GM23338 (cell line): ENCODE data around the gene CLIP2. TPM values are rescaled to one million over a fixed set of nuclear protein-coding genes. Genes with fewer than 3 reads are reported as not detected.

Source experiments
- ATAC-seq: fragments of 200-7000 bp; cut with Tn5 transposase; 3 replicates; pipeline ENCODE4 v1.9.1; 2020
- DNase-seq: peaks from one replicate; pipeline ENCODE4 v3.0.0-alpha.2; 2015; ENCODE audit warnings: low spot score
- H2AFZ ChIP-seq: fragments of 200-600 bp; sonication (generic); 2 replicates; pipeline ENCODE4 v1.8.0; 2016; ENCODE audit warnings: antibody characterized with exemption, mild to moderate bottlenecking, moderate library complexity
- H3F3A ChIP-seq: fragments of 200-600 bp; sonication (generic); replicated peaks from 2 replicates; pipeline ENCODE4 v1.8.0; 2017; ENCODE audit warnings: antibody characterized with exemption, mixed run types, low read depth
- H3K27ac ChIP-seq: fragments of 200-600 bp; sonication (generic); 2 replicates; pipeline ENCODE4 v1.6.1; 2016; ENCODE audit warnings: low read depth
- H3K27me3 ChIP-seq: fragments of 200-600 bp; sonication (generic); 2 replicates; pipeline ENCODE4 v1.8.0; 2016; ENCODE audit warnings: mild to moderate bottlenecking, mixed run types, moderate library complexity; ENCODE audit not compliant: insufficient read depth
- H3K36me3 ChIP-seq: fragments of 200-600 bp; sonication (generic); 2 replicates; pipeline ENCODE4 v1.8.0; 2016; ENCODE audit warnings: mild to moderate bottlenecking; ENCODE audit not compliant: insufficient read depth
- H3K4me1 ChIP-seq: fragments of 200-600 bp; sonication (generic); 2 replicates; pipeline ENCODE4 v1.8.0; 2016; ENCODE audit warnings: mild to moderate bottlenecking, moderate library complexity; ENCODE audit not compliant: insufficient read depth
- H3K4me2 ChIP-seq: fragments of 200-600 bp; sonication (generic); 2 replicates; pipeline ENCODE4 v1.7.1; 2017; ENCODE audit warnings: mixed run types
- H3K4me3 ChIP-seq: fragments of 200-600 bp; sonication (generic); 2 replicates; pipeline ENCODE4 v1.6.1; 2016; ENCODE audit warnings: mixed run types
- H3K79me2 ChIP-seq: fragments of 200-600 bp; sonication (generic); replicated peaks from 2 replicates; pipeline ENCODE4 v1.8.0; 2017; ENCODE audit warnings: mild to moderate bottlenecking; ENCODE audit not compliant: insufficient read depth
- H3K9me2 ChIP-seq: fragments of 200-600 bp; sonication (generic); 2 replicates; pipeline ENCODE4 v1.8.0; 2017; ENCODE audit not compliant: insufficient read depth
- H4K20me1 ChIP-seq: fragments of 200-600 bp; sonication (generic); replicated peaks from 2 replicates; pipeline ENCODE4 v1.8.0; 2017; ENCODE audit warnings: mild to moderate bottlenecking; ENCODE audit not compliant: insufficient read depth
- H3K27ac Mint-ChIP-seq: 2 replicates; pipeline ENCODE4 v1.8.0; 2020; ENCODE audit warnings: inconsistent platforms, mild to moderate bottlenecking, moderate library complexity, mixed read lengths
- H3K27me3 Mint-ChIP-seq: 3 replicates; pipeline ENCODE4 v1.8.0; 2022; ENCODE audit warnings: low read depth, mild to moderate bottlenecking, moderate library complexity, mixed read lengths, inconsistent platforms; ENCODE audit not compliant: insufficient read depth, poor library complexity
- H3K36me3 Mint-ChIP-seq: 3 replicates; pipeline ENCODE4 v1.8.0; 2021; ENCODE audit warnings: low read depth, mild to moderate bottlenecking, inconsistent platforms, moderate library complexity, mixed read lengths
- H3K4me1 Mint-ChIP-seq: 3 replicates; pipeline ENCODE4 v1.8.0; 2020; ENCODE audit warnings: mild to moderate bottlenecking, inconsistent platforms, mixed read lengths
- H3K4me3 Mint-ChIP-seq: 3 replicates; pipeline ENCODE4 v1.8.0; 2021; ENCODE audit warnings: moderate library complexity, mild to moderate bottlenecking, inconsistent platforms, mixed read lengths
- H3K9me3 Mint-ChIP-seq: 3 replicates; pipeline ENCODE4 v1.8.0; 2020; ENCODE audit warnings: moderate library complexity, mild to moderate bottlenecking, inconsistent platforms, mixed read lengths
- CTCF ChIP-seq, 2 experiments: fragments of 200-600 bp in 1 of 2; sonication (generic) in 1 of 2; conservative IDR thresholded peaks; 2 replicates each; pipeline versions ENCODE4 v1.5.1 to v1.6.1; 2016 to 2017; ENCODE audit warnings: antibody characterized with exemption in 2 of 2, low read depth in 2 of 2, mild to moderate bottlenecking in 2 of 2, moderate library complexity in 1 of 2
- ETS1 ChIP-seq: IDR thresholded peaks from 2 replicates; pipeline ENCODE4 v1.6.1; 2016; ENCODE audit warnings: antibody characterized with exemption
- JUNB ChIP-seq: IDR thresholded peaks from one replicate; pipeline ENCODE4 v1.6.1; 2016; ENCODE audit warnings: antibody characterized with exemption; ENCODE audit not compliant: unreplicated experiment
- POLR2AphosphoS5 ChIP-seq: IDR thresholded peaks from 2 replicates; pipeline ENCODE4 v1.6.1; 2016; ENCODE audit warnings: antibody characterized with exemption, low read depth
- ZNF114 ChIP-seq: fragments of 250-450 bp; sonication (Bioruptor Pico); IDR thresholded peaks from 2 replicates; pipeline ENCODE4 v1.5.0; 2020; ENCODE audit warnings: mild to moderate bottlenecking, moderate library complexity
- ZNF331 ChIP-seq: fragments of 250-450 bp; sonication (Bioruptor Pico); IDR thresholded peaks from 2 replicates; pipeline ENCODE4 v1.5.0; 2020; ENCODE audit warnings: low read depth, mild to moderate bottlenecking, moderate library complexity
- ZNF462 ChIP-seq: fragments of 250-450 bp; sonication (Bioruptor Pico); IDR thresholded peaks from 2 replicates; pipeline ENCODE4 v1.5.0; 2020; ENCODE audit warnings: mild to moderate bottlenecking, moderate library complexity
- polyA plus RNA-seq: library from polyadenylated mRNA; unstranded; fragments of >200 nt; fragmentation: Nextera tagmentation; extraction: Ambion mirVana; gene quantifications from 2 replicates; pipeline ENCODE4 v1.2.1, GENCODE V29; 2016
- total RNA-seq: library from RNA; depleted of rRNA; stranded (reverse); fragments of >200 nt; shearing (Covaris generic); gene quantifications from 2 replicates; pipeline ENCODE4 v1.2.3, GENCODE V29; 2014

Gene CLIP2
- total and polyA plus RNA-seq, 2 experiments from 2014 or later, result 8.1 to 51.9 TPM

GRCh38 chr7:74379938-74380337 is 90.7 kb downstream of the CLIP2 start (continued):
- TF ChIP-seq ZNF462 (CRISPR knock-in tag) (no peak), JUNB (no peak), ETS1 (no peak)

- peak; percentile 43 for ATAC-seq
- Mint-ChIP-seq H3K4me3 (no peak overlapping the region), H3K36me3 (peaks cover 12% of the 10 kb centered on the region; the same call in 2 of the 3 replicates)
Measured at GRCh38 chr7:74380720-74381119, 91.5 kb downstream of the CLIP2 start.

More at GRCh38 chr7:74380720-74381119, 91.5 kb downstream of the CLIP2 start:
- no peak overlapping the region for H3K27ac Mint-ChIP-seq
- H3F3A ChIP-seq, result 0 out of 2 replicates have a peak, but pooled peaks cover 3% of the 10 kb centered on the region
- 0 out of 2 replicates have a peak, but pooled peaks cover 3% of the 10 kb centered on the region for H3K36me3 ChIP-seq
- peaks cover 6% of the 10 kb centered on the region; the same call in 2 of the 3 replicates for H3K4me1 Mint-ChIP-seq
- H3K9me2 ChIP-seq, result no peaks in the 10 kb centered on the region
- no peaks in the 10 kb centered on the region for H3K4me1 ChIP-seq
- H2AFZ ChIP-seq, result no peak overlapping the region
- no peaks in the 10 kb centered on the region for H4K20me1 ChIP-seq
- H3K79me2 ChIP-seq, result no peaks in the 10 kb centered on the region
- no peaks in the 10 kb centered on the region for H3K9me3 Mint-ChIP-seq
- H3K27ac ChIP-seq, result 0 out of 2 replicates have a peak overlapping the region, but pooled peaks have one; percentile 39
- peaks cover 6% of the 10 kb centered on the region for H3K27me3 Mint-ChIP-seq
- no peak overlapping the region for H3K4me3 ChIP-seq
- no peak for TF ChIP-seq POLR2AphosphoS5
- no peak for TF ChIP-seq ZNF114 (CRISPR knock-in tag)
- no peak for TF ChIP-seq CTCF (conservative IDR thresholded peaks at IDR 0.05; ENCODE audit: low read depth in 2 of 2)
- no peak for TF ChIP-seq ZNF331 (CRISPR knock-in tag)
- TF ChIP-seq ETS1, result no peak
- H3K27me3 ChIP-seq, result no peaks in the 10 kb centered on the region
- H3K4me2 ChIP-seq, result no peak overlapping the region
- no peak for DNase-seq
